Endothelial cell of umbilical vein (primary cell): ENCODE results near the gene ADAM23. TPM values are rescaled to one million over a fixed set of nuclear protein-coding genes. Genes with fewer than 3 reads are reported as not detected.

Source experiments
- BruUV-seq: library from RNA; stranded (reverse); fragments of 400-500 nt; replicated peaks from 2 replicates; lab custom pipeline; 2021; lab: Mats Ljungman, UMichigan
- CTCF ChIA-PET: fragments of 300-600, 350-600 bp; sonication (Branson Sonifier 250); formaldehyde crosslinking; loops from one replicate; lab custom pipeline; 2021; ENCODE audit warnings: antibody characterized with exemption, inconsistent platforms; lab: Charles Lee
- POLR2A ChIA-PET: fragments of 300-600, 350-600 bp; sonication (Branson Sonifier 250); formaldehyde crosslinking; loops from one replicate; lab custom pipeline; 2021; ENCODE audit warnings: antibody characterized with exemption, inconsistent platforms; lab: Charles Lee
- DNase-seq: peaks from one replicate; pipeline ENCODE4 v3.0.0-alpha.2; 2011; ENCODE audit warnings: low read depth, low spot score
- FAIRE-seq: peaks from 2 replicates; lab custom pipeline; 2011; peaks lifted over from hg19 to GRCh38; lab: Jason Lieb, UNC
- H2AFZ ChIP-seq: 2 replicates; pipeline ENCODE4 v1.6.0; 2012; ENCODE audit warnings: low read depth, low read length, control low read depth, inconsistent platforms
- H3K27ac ChIP-seq: 2 replicates; pipeline ENCODE4 v1.5.1; 2011; ENCODE audit warnings: low read depth, mild to moderate bottlenecking, control low read depth, low read length, moderate library complexity; ENCODE audit not compliant: insufficient read depth
- H3K27me3 ChIP-seq, 2 experiments: 2 replicates each; pipeline versions ENCODE4 v1.6.0 to v1.6.1; 2011; ENCODE audit warnings: low read length in 2 of 2, mixed read lengths in 1 of 2; ENCODE audit not compliant: control insufficient read depth in 2 of 2, insufficient read depth in 2 of 2
- H3K36me3 ChIP-seq, 2 experiments: 2 replicates in 1 of 2; 3 replicates in 1 of 2; pipeline ENCODE4 v1.5.1; 2011; ENCODE audit warnings: low read length in 2 of 2, mild to moderate bottlenecking in 1 of 2, moderate library complexity in 1 of 2; ENCODE audit not compliant: control insufficient read depth in 2 of 2, insufficient read depth in 2 of 2; ENCODE audit errors: extremely low read depth in 1 of 2
- H3K4me1 ChIP-seq: 3 replicates; pipeline ENCODE4 v1.5.1; 2011; ENCODE audit warnings: mild to moderate bottlenecking, low read length; ENCODE audit not compliant: control insufficient read depth, insufficient read depth; ENCODE audit errors: extremely low read depth
- H3K4me2 ChIP-seq: 2 replicates; pipeline ENCODE4 v1.6.1; 2011; ENCODE audit warnings: low read length, control low read depth, mixed read lengths; ENCODE audit not compliant: insufficient read depth
- H3K4me3 ChIP-seq, 3 experiments: fragments of 200-600 bp in 1 of 3; sonication (generic), shearing (Covaris generic) in 1 of 3; replicated peaks in 1 of 3; 2 replicates each; pipeline ENCODE4 v1.5.1; 2011 to 2016; ENCODE audit warnings: control low read depth in 3 of 3, low read length in 3 of 3, mild to moderate bottlenecking in 2 of 3, inconsistent platforms in 1 of 3, low read depth in 1 of 3, moderate library complexity in 1 of 3; ENCODE audit not compliant: insufficient read depth in 1 of 3
- H3K79me2 ChIP-seq: 2 replicates; pipeline ENCODE4 v1.6.0; 2012; ENCODE audit warnings: low read length, inconsistent platforms; ENCODE audit not compliant: control insufficient read depth, insufficient read depth
- H3K9ac ChIP-seq: replicated peaks from 2 replicates; pipeline ENCODE3; 2011; ENCODE audit warnings: low read length, control low read depth; ENCODE audit not compliant: insufficient read depth; ENCODE audit errors: extremely low read depth
- H3K9me1 ChIP-seq: replicated peaks from 3 replicates; pipeline ENCODE4 v1.6.0; 2011; ENCODE audit warnings: mild to moderate bottlenecking, low read length; ENCODE audit not compliant: control insufficient read depth, insufficient read depth; ENCODE audit errors: extremely low read depth
- H3K9me3 ChIP-seq: replicated peaks from 2 replicates; pipeline ENCODE4 v1.5.1; 2012; ENCODE audit warnings: low read length, inconsistent platforms; ENCODE audit not compliant: control insufficient read depth, insufficient read depth
- H4K20me1 ChIP-seq: replicated peaks from 2 replicates; pipeline ENCODE3; 2011; ENCODE audit warnings: mild to moderate bottlenecking, low read length; ENCODE audit not compliant: control insufficient read depth, insufficient read depth; ENCODE audit errors: extremely low read depth
- EZH2 ChIP-seq: IDR thresholded peaks from 2 replicates; pipeline ENCODE4 v1.6.1; 2012; ENCODE audit warnings: borderline replicate concordance, low read depth, mild to moderate bottlenecking, moderate library complexity, low read length, inconsistent platforms; ENCODE audit not compliant: severe bottlenecking
- FOS ChIP-seq: IDR thresholded peaks from 2 replicates; pipeline ENCODE4 v1.6.1; 2011; ENCODE audit warnings: mild to moderate bottlenecking, low read length, moderate library complexity, borderline replicate concordance; ENCODE audit not compliant: insufficient read depth
- GATA2 ChIP-seq: IDR thresholded peaks from 2 replicates; pipeline ENCODE4 v1.7.0; 2011; ENCODE audit warnings: low read depth, mild to moderate bottlenecking, moderate library complexity, mixed read lengths, low read length; ENCODE audit not compliant: insufficient read length, insufficient read depth
- JUN ChIP-seq: IDR thresholded peaks from 2 replicates; pipeline ENCODE4 v1.6.1; 2011; ENCODE audit warnings: borderline replicate concordance, low read depth; ENCODE audit not compliant: insufficient read length, insufficient read depth
- MYC ChIP-seq: IDR thresholded peaks from one replicate; pipeline ENCODE4 v1.6.1; 2011; ENCODE audit warnings: mild to moderate bottlenecking, low read depth, low read length
- POLR2A ChIP-seq: IDR thresholded peaks from 2 replicates; pipeline ENCODE4 v1.6.1; 2012; ENCODE audit warnings: low read depth, mild to moderate bottlenecking, control low read depth, low read length
- POLR2AphosphoS5 ChIP-seq: IDR thresholded peaks from 2 replicates; pipeline ENCODE4 v1.6.1; 2012; ENCODE audit warnings: low read depth, mild to moderate bottlenecking, control low read depth, low read length, moderate library complexity; ENCODE audit not compliant: insufficient read depth
- dilution Hi-C: fragments of 300-500 bp; cut with MboI; formaldehyde crosslinking; loops from one replicate; pipeline ENCODE4 v1.15.0; 2019; ENCODE audit warnings: low sequenced_read_pairs; ENCODE audit not compliant: extremely low pct_ligation_motif_present
- intact Hi-C: fragments of 100-400 bp; cut with micrococcal nuclease; formaldehyde crosslinking; loops from one replicate; pipeline ENCODE4 v1.10.0; 2022
- polyA plus RNA-seq, 4 experiments: library from polyadenylated mRNA; depleted of rRNA in 3 of 4; stranded (reverse) in 3 of 4; unstranded in 1 of 4; fragments of >200 nt; gene quantifications; 2 replicates each; pipeline versions ENCODE4 v1.2.1 to v1.2.3, GENCODE V29; 2011 to 2012; ENCODE audit warnings: missing spikeins in 1 of 4
- total RNA-seq: library from RNA; stranded (reverse); gene quantifications from 2 replicates; pipeline ENCODE4 v1.2.3, GENCODE V29; 2021
- TF ChIP-seq, protein P1 (sequence below), 2 donors: IDR thresholded peaks; 1 replicate in 1 of 2; 2 replicates in 1 of 2; pipeline ENCODE4 v1.5.1; 2011; ENCODE audit warnings: low read length in 2 of 2, mild to moderate bottlenecking in 2 of 2, moderate library complexity in 2 of 2, control low read depth in 1 of 2, inconsistent platforms in 1 of 2, low read depth in 1 of 2; ENCODE audit not compliant: insufficient read depth in 1 of 2; ENCODE audit errors: extremely low read depth in 1 of 2
- TF ChIP-seq, protein P2 (sequence below): IDR thresholded peaks from 2 replicates; pipeline ENCODE4 v1.6.1; 2011; ENCODE audit not compliant: insufficient read depth, insufficient read length

The ADAM23 gene
- total and polyA plus RNA-seq, 2 donors (not counting 3 experiments of a cell fraction or from before 2014, with no cell fraction given) = 20.6 to 38.5 TPM

- TF ChIP-seq GATA2 = no peak
- TF ChIP-seq EZH2 = no peak
- TF ChIP-seq, protein P1, sequence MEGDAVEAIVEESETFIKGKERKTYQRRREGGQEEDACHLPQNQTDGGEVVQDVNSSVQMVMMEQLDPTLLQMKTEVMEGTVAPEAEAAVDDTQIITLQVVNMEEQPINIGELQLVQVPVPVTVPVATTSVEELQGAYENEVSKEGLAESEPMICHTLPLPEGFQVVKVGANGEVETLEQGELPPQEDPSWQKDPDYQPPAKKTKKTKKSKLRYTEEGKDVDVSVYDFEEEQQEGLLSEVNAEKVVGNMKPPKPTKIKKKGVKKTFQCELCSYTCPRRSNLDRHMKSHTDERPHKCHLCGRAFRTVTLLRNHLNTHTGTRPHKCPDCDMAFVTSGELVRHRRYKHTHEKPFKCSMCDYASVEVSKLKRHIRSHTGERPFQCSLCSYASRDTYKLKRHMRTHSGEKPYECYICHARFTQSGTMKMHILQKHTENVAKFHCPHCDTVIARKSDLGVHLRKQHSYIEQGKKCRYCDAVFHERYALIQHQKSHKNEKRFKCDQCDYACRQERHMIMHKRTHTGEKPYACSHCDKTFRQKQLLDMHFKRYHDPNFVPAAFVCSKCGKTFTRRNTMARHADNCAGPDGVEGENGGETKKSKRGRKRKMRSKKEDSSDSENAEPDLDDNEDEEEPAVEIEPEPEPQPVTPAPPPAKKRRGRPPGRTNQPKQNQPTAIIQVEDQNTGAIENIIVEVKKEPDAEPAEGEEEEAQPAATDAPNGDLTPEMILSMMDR (IDR thresholded peaks at IDR 0.05; ENCODE audit: extremely low read depth in 1 of 2, insufficient read depth in 1 of 2, low read depth in 1 of 2, low read length in 2 of 2) = no peak
- no peak for TF ChIP-seq JUN
- TF ChIP-seq, protein P2, sequence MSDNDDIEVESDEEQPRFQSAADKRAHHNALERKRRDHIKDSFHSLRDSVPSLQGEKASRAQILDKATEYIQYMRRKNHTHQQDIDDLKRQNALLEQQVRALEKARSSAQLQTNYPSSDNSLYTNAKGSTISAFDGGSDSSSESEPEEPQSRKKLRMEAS = no peak
- TF ChIP-seq FOS = no peak
- TF ChIP-seq POLR2A = no peak
- no peak for TF ChIP-seq MYC
- no peak for TF ChIP-seq POLR2AphosphoS5
- H3K27me3 ChIP-seq = no peaks in the 10 kb centered on the region
- H3K27ac ChIP-seq = no peak overlapping the region
- DNase-seq = no peak
- no peak overlapping the region for H3K4me2 ChIP-seq
- no peaks in the 10 kb centered on the region for H3K9me1 ChIP-seq
- no TSS peak for BruUV-seq
- no peak overlapping the region for H2AFZ ChIP-seq
- no peaks in the 10 kb centered on the region for H3K79me2 ChIP-seq
- H3K9me3 ChIP-seq = no peaks in the 10 kb centered on the region
- H3K4me1 ChIP-seq = no peaks in the 10 kb centered on the region
- POLR2A ChIA-PET = no interaction called here
- CTCF ChIA-PET = interaction anchor here (1.2 kb wide), 1 partner anchor 24 kb away, joined by 4 read pairs; no protein-coding TSS in a partner anchor
- peaks cover 0 to 4% of the 10 kb centered on the region in 2 experiments for H3K36me3 ChIP-seq
- no peak overlapping the region for H3K4me3 ChIP-seq
- dilution Hi-C loops (no loop called here), intact Hi-C loops (no loop called here)
- H3K9ac ChIP-seq = no peak overlapping the region
- H4K20me1 ChIP-seq = no peaks in the 10 kb centered on the region
- FAIRE-seq = no peak
Measured at GRCh38 chr2:206480620-206481019, 37.3 kb downstream of the ADAM23 start.
